ENCODE measurements around the gene NHERF1. TPM values are rescaled to one million over a fixed set of nuclear protein-coding genes. Genes with fewer than 3 reads are reported as not detected.

The NHERF1 gene
- total RNA-seq, 2 donors from 2014 or later: 84.1 to 133 TPM

- no peak for TF ChIP-seq POLR2A (IDR thresholded peaks at IDR 0.05)
- no peak for TF ChIP-seq POLR2AphosphoS5 (IDR thresholded peaks at IDR 0.05)
- no peak for TF ChIP-seq CTCF (IDR thresholded peaks at IDR 0.05)
- Histone ChIP-seq H3K4me1 (replicated peaks) (peaks cover 11% of the 10 kb centered on the region), H3K27me3 (replicated peaks; ENCODE audit: insufficient read depth) (no peaks in the 10 kb centered on the region), H3K9me3 (no peaks in the 10 kb centered on the region), H3K27ac (no peak overlapping the region), H3K36me3 (peaks cover 0 to 19% of the 10 kb centered on the region in 2 donors), H3K4me3 (no peak overlapping the region)
- WGBS: 90% methylated on average over 13 of the region's 13 CpGs
- DNase-seq (ENCODE audit: low spot score): no peak
- intact Hi-C loops (cut with DNase I): no loop called here
Measured at GRCh38 chr17:74772053-74772452, 23.6 kb downstream of the NHERF1 start.

- no peak for TF ChIP-seq POLR2AphosphoS5 (IDR thresholded peaks at IDR 0.05)
- TF ChIP-seq CTCF (IDR thresholded peaks at IDR 0.05): no peak
- TF ChIP-seq POLR2A (IDR thresholded peaks at IDR 0.05): no peak
- no peak overlapping the region for H3K27ac ChIP-seq
- no peaks in the 10 kb centered on the region for H3K27me3 ChIP-seq (replicated peaks; ENCODE audit: insufficient read depth)
- WGBS: 81% methylated on average over 6 of the region's 6 CpGs
- no peaks in the 10 kb centered on the region for H3K9me3 ChIP-seq
- H3K4me1 ChIP-seq (replicated peaks): peaks cover 13% of the 10 kb centered on the region
- H3K4me3 ChIP-seq: no peak overlapping the region
- H3K36me3 ChIP-seq: peaks cover 0 to 19% of the 10 kb centered on the region in 2 donors
- no peak for DNase-seq (ENCODE audit: low spot score)
- intact Hi-C loops (cut with DNase I): no loop called here
Measured at GRCh38 chr17:74773414-74773813, 25.0 kb downstream of the NHERF1 start.

GRCh38 chr17:74773871-74774286, 25.5 kb downstream of the NHERF1 start:
- no peak for DNase-seq (ENCODE audit: low spot score)
- H3K9me3 ChIP-seq: no peaks in the 10 kb centered on the region
- intact Hi-C loops (cut with DNase I): no loop called here
- no peak overlapping the region for H3K4me3 ChIP-seq
- no peaks in the 10 kb centered on the region for H3K27me3 ChIP-seq (replicated peaks; ENCODE audit: insufficient read depth)
- peaks cover 0 to 19% of the 10 kb centered on the region in 2 donors for H3K36me3 ChIP-seq
- H3K4me1 ChIP-seq (replicated peaks): peaks cover 13% of the 10 kb centered on the region
- TF ChIP-seq POLR2A (IDR thresholded peaks at IDR 0.05) (no peak), POLR2AphosphoS5 (IDR thresholded peaks at IDR 0.05) (no peak), CTCF (IDR thresholded peaks at IDR 0.05) (no peak)
- 57% methylated on average over 6 of the region's 6 CpGs for WGBS
- H3K27ac ChIP-seq: no peak overlapping the region

GRCh38 chr17:74775409-74776043, 27.1 kb downstream of the NHERF1 start:
- intact Hi-C loops (cut with DNase I): no loop called here
- peak overlapping the region; percentile 21 to 49 for H3K27ac ChIP-seq
- DNase-seq (ENCODE audit: low spot score): no peak
- peak overlapping the region; percentile 69 to 71 for H3K4me3 ChIP-seq
- H3K27me3 ChIP-seq (replicated peaks; ENCODE audit: insufficient read depth): no peaks in the 10 kb centered on the region
- H3K36me3 ChIP-seq: peaks cover 0 to 20% of the 10 kb centered on the region in 2 donors
- peaks cover 9% of the 10 kb centered on the region for H3K4me1 ChIP-seq (replicated peaks)
- H3K9me3 ChIP-seq: no peaks in the 10 kb centered on the region
- TF ChIP-seq POLR2A (IDR thresholded peaks at IDR 0.05) (no peak), POLR2AphosphoS5 (IDR thresholded peaks at IDR 0.05) (no peak), CTCF (IDR thresholded peaks at IDR 0.05) (no peak)
- WGBS: 37% methylated on average over 12 of the region's 12 CpGs

Data from prostate gland (tissue), 2 donors.